GM12892 (cell line): ENCODE measurements around the gene PLA2G4E.

Source experiments
- POLR2A ChIP-seq: IDR thresholded peaks from 2 replicates; pipeline ENCODE4 v1.6.1; 2011; ENCODE audit warnings: low read depth, low read length, control low read depth
- POLR2AphosphoS5 ChIP-seq: IDR thresholded peaks from 2 replicates; pipeline ENCODE4 v1.6.1; 2011; ENCODE audit warnings: low read depth, low read length, control low read depth
- TAF1 ChIP-seq: IDR thresholded peaks from 2 replicates; pipeline ENCODE4 v1.6.1; 2011; ENCODE audit warnings: low read depth, mild to moderate bottlenecking, control low read depth, low read length, borderline replicate concordance

- TF ChIP-seq POLR2A (peak; percentile 19; the same call in 1 of the 2 replicates), POLR2AphosphoS5 (no peak; the same call in 1 of the 2 replicates), TAF1 (no peak)
These were observed 63.6 kb downstream of the PLA2G4E start for GRCh38 chr15:41957021-41957897.
